H1 (cell line): Measurements from ENCODE around the gene SCMH1. TPM values are rescaled to one million over a fixed set of nuclear protein-coding genes. Genes with fewer than 3 reads are reported as not detected.

Source experiments
- CTCF ChIA-PET: fragments of 300-600 bp; sonication (Branson Sonifier 250); formaldehyde crosslinking; loops from one replicate; lab custom pipeline; 2021; ENCODE audit not compliant: partially characterized antibody; lab: Charles Lee
- POLR2A ChIA-PET: fragments of 300-600 bp; sonication (Branson Sonifier 250); formaldehyde crosslinking; loops from one replicate; lab custom pipeline; 2021; ENCODE audit warnings: inconsistent platforms; ENCODE audit not compliant: partially characterized antibody; lab: Charles Lee
- DNase-seq, 2 experiments: peaks; one replicate each; pipeline versions ENCODE4 v3.0.0 to v3.0.0-alpha.2; 2010 to 2022; ENCODE audit warnings: low spot score in 2 of 2, low read depth in 1 of 2, mixed read lengths in 1 of 2
- FAIRE-seq: peaks from 2 replicates; lab custom pipeline; 2011; peaks lifted over from hg19 to GRCh38; lab: Jason Lieb, UNC
- H2AFZ ChIP-seq: 2 replicates; pipeline ENCODE4 v1.8.1; 2012; ENCODE audit warnings: low read length, inconsistent platforms
- H2AK5ac ChIP-seq: 2 replicates; pipeline ENCODE4 v1.6.1; 2013; ENCODE audit warnings: low read depth, low read length
- H2BK120ac ChIP-seq: replicated peaks from 2 replicates; pipeline ENCODE3; 2013; ENCODE audit warnings: low read depth, low read length, inconsistent platforms
- H2BK12ac ChIP-seq: 2 replicates; pipeline ENCODE4 v1.6.1; 2013; ENCODE audit warnings: low read depth, low read length
- H2BK15ac ChIP-seq: 2 replicates; pipeline ENCODE4 v1.6.1; 2013; ENCODE audit warnings: low read length
- H2BK20ac ChIP-seq: 2 replicates; pipeline ENCODE4 v1.6.1; 2013; ENCODE audit warnings: low read length
- H2BK5ac ChIP-seq: 2 replicates; pipeline ENCODE4 v1.6.1; 2013; ENCODE audit warnings: low read depth, low read length
- H3K14ac ChIP-seq: 2 replicates; pipeline ENCODE4 v1.6.1; 2013; ENCODE audit warnings: inconsistent platforms; ENCODE audit not compliant: insufficient read length
- H3K18ac ChIP-seq: 2 replicates; pipeline ENCODE4 v1.6.1; 2013; ENCODE audit warnings: low read length; ENCODE audit errors: extremely low read depth
- H3K23ac ChIP-seq: 2 replicates; pipeline ENCODE4 v1.6.1; 2013; ENCODE audit warnings: inconsistent platforms; ENCODE audit not compliant: insufficient read length
- H3K23me2 ChIP-seq: 2 replicates; pipeline ENCODE4 v1.6.1; 2013; ENCODE audit warnings: low read depth, low read length
- H3K27ac ChIP-seq: 2 replicates; pipeline ENCODE4 v1.6.1; 2011; ENCODE audit warnings: low read depth, low read length, inconsistent platforms
- H3K27me3 ChIP-seq, 4 experiments: replicated peaks in 1 of 4; 1 replicate in 1 of 4; 2 replicates in 3 of 4; pipeline versions ENCODE4 v1.6.1 to v1.8.1; 2011 to 2013; ENCODE audit warnings: low read length in 3 of 4, mild to moderate bottlenecking in 3 of 4, inconsistent platforms in 2 of 4, mixed read lengths in 2 of 4, moderate library complexity in 1 of 4; ENCODE audit not compliant: control insufficient read depth in 3 of 4, insufficient read depth in 3 of 4; ENCODE audit errors: extremely low read depth in 1 of 4
- H3K36me3 ChIP-seq, 4 experiments: 2 replicates each; pipeline versions ENCODE4 v1.6.1 to v1.8.1; 2011 to 2013; ENCODE audit warnings: mild to moderate bottlenecking in 4 of 4, low read length in 3 of 4, moderate library complexity in 2 of 4, control low read depth in 1 of 4, inconsistent platforms in 1 of 4; ENCODE audit not compliant: insufficient read depth in 4 of 4, control insufficient read depth in 2 of 4
- H3K4ac ChIP-seq: replicated peaks from 2 replicates; pipeline ENCODE3; 2013; ENCODE audit warnings: low read length, low read depth, mixed read lengths, inconsistent platforms; ENCODE audit not compliant: insufficient read length
- H3K4me1 ChIP-seq, 4 experiments: replicated peaks in 1 of 4; 1 replicate in 1 of 4; 2 replicates in 3 of 4; pipeline versions ENCODE4 v1.6.1 to v1.8.1; 2011 to 2013; ENCODE audit warnings: low read length in 3 of 4, inconsistent platforms in 2 of 4, mixed read lengths in 1 of 4; ENCODE audit not compliant: insufficient read depth in 4 of 4, control insufficient read depth in 3 of 4
- H3K4me2 ChIP-seq, 2 experiments: 2 replicates each; pipeline versions ENCODE4 v1.6.1 to v1.8.1; 2011 to 2013; ENCODE audit warnings: low read depth in 2 of 2, low read length in 2 of 2, control low read depth in 1 of 2, inconsistent platforms in 1 of 2, mild to moderate bottlenecking in 1 of 2; ENCODE audit not compliant: insufficient read depth in 1 of 2
- H3K4me3 ChIP-seq, 4 experiments: fragments of 200-600, 300-600 bp in 1 of 4; sonication (generic), shearing (Covaris generic), sonication (Bioruptor Twin) in 1 of 4; 2 replicates each; pipeline versions ENCODE4 v1.5.1 to v1.8.1; 2011 to 2016; ENCODE audit warnings: low read length in 4 of 4, low read depth in 3 of 4, control low read depth in 2 of 4, inconsistent platforms in 2 of 4, mild to moderate bottlenecking in 2 of 4, mixed read lengths in 1 of 4, moderate library complexity in 1 of 4; ENCODE audit not compliant: insufficient read depth in 2 of 4; ENCODE audit errors: extremely low read depth in 1 of 4
- H3K56ac ChIP-seq: replicated peaks from 2 replicates; pipeline ENCODE3; 2013; ENCODE audit warnings: low read depth, mild to moderate bottlenecking, mixed read lengths, low read length, inconsistent platforms; ENCODE audit not compliant: insufficient read length
- H3K79me1 ChIP-seq: 2 replicates; pipeline ENCODE4 v1.6.1; 2013; ENCODE audit warnings: low read depth, low read length, control low read depth
- H3K79me2 ChIP-seq, 2 experiments: 2 replicates each; pipeline versions ENCODE4 v1.6.1 to v1.8.1; 2012 to 2013; ENCODE audit warnings: low read length in 2 of 2, mild to moderate bottlenecking in 2 of 2, inconsistent platforms in 1 of 2; ENCODE audit not compliant: insufficient read depth in 2 of 2, control insufficient read depth in 1 of 2
- H3K9ac ChIP-seq, 4 experiments: replicated peaks in 1 of 4; 1 replicate in 1 of 4; 2 replicates in 3 of 4; pipeline versions ENCODE4 v1.6.1 to v1.8.1; 2011 to 2013; ENCODE audit warnings: low read depth in 3 of 4, low read length in 3 of 4, control low read depth in 2 of 4, mild to moderate bottlenecking in 2 of 4, moderate library complexity in 2 of 4, inconsistent platforms in 1 of 4; ENCODE audit errors: extremely low read depth in 1 of 4
- H3K9me3 ChIP-seq, 2 experiments: 2 replicates each; pipeline versions ENCODE4 v1.6.1 to v1.8.1; 2012 to 2013; ENCODE audit warnings: mild to moderate bottlenecking in 2 of 2, moderate library complexity in 2 of 2, control low read depth in 1 of 2, inconsistent platforms in 1 of 2, low read depth in 1 of 2, low read length in 1 of 2, mixed read lengths in 1 of 2; ENCODE audit not compliant: insufficient read depth in 2 of 2
- H4K20me1 ChIP-seq, 2 experiments: replicated peaks in 1 of 2; 2 replicates each; pipeline versions ENCODE3 to v1.8.1; 2011 to 2013; ENCODE audit warnings: inconsistent platforms in 2 of 2, low read length in 2 of 2, mild to moderate bottlenecking in 1 of 2; ENCODE audit not compliant: insufficient read depth in 2 of 2, control insufficient read depth in 1 of 2
- H4K5ac ChIP-seq: 2 replicates; pipeline ENCODE4 v1.6.1; 2013; ENCODE audit warnings: low read length, low read depth, mixed read lengths, inconsistent platforms; ENCODE audit not compliant: insufficient read length
- H4K8ac ChIP-seq: 2 replicates; pipeline ENCODE4 v1.8.0; 2013; ENCODE audit warnings: mild to moderate bottlenecking, moderate library complexity, low read length, inconsistent platforms; ENCODE audit not compliant: insufficient read depth; ENCODE audit errors: extremely low read depth
- H4K91ac ChIP-seq: replicated peaks from 2 replicates; pipeline ENCODE3; 2013; ENCODE audit warnings: low read length, mixed read lengths, inconsistent platforms; ENCODE audit not compliant: insufficient read length
- CBX8 ChIP-seq: fragments of 300-800, 300-1000 bp; sonication (generic); IDR thresholded peaks from 2 replicates; pipeline ENCODE4 v1.7.1; 2016; ENCODE audit warnings: low read depth, low read length, borderline replicate concordance
- CTBP2 ChIP-seq: IDR thresholded peaks from 2 replicates; pipeline ENCODE4 v1.7.0; 2011; ENCODE audit warnings: borderline replicate concordance, mild to moderate bottlenecking, moderate library complexity, mixed read lengths, low read length; ENCODE audit not compliant: insufficient read depth, insufficient read length
- EGR1 ChIP-seq: IDR thresholded peaks from 2 replicates; pipeline ENCODE4 v1.6.1; 2011; ENCODE audit warnings: low read depth, low read length, borderline replicate concordance
- HDAC2 ChIP-seq, 2 experiments: fragments of 300-600 bp in 1 of 2; sonication (generic) in 1 of 2; IDR thresholded peaks; 2 replicates each; pipeline ENCODE4 v1.6.1; 2011 to 2012; ENCODE audit warnings: low read depth in 2 of 2, low read length in 2 of 2, mild to moderate bottlenecking in 2 of 2, moderate library complexity in 2 of 2, borderline replicate concordance in 1 of 2, inconsistent platforms in 1 of 2
- KDM5A ChIP-seq: fragments of 200-600 bp; IDR thresholded peaks from 2 replicates; pipeline ENCODE4 v1.7.1; 2012; ENCODE audit warnings: mild to moderate bottlenecking, low read length, inconsistent platforms, mixed read lengths
- POU5F1 ChIP-seq: IDR thresholded peaks from 2 replicates; pipeline ENCODE4 v1.6.1; 2011; ENCODE audit warnings: low read depth, mild to moderate bottlenecking, low read length, moderate library complexity
- RBBP5 ChIP-seq: IDR thresholded peaks from 2 replicates; pipeline ENCODE4 v1.7.1; 2012; ENCODE audit warnings: low read depth, mild to moderate bottlenecking, inconsistent platforms, low read length, moderate library complexity, borderline replicate concordance
- ZNF274 ChIP-seq: IDR thresholded peaks from 2 replicates; pipeline ENCODE4 v1.7.0; 2012; ENCODE audit warnings: low read length, borderline replicate concordance; ENCODE audit errors: extremely low read depth
- WGBS, 2 experiments: shearing (Covaris generic) in 1 of 2; methylation state at CpG; one replicate each; pipeline versions ENCODE4 v1.1.6 to v1.1.7; 2013 to 2015; ENCODE audit warnings: low lambda C conversion rate in 2 of 2, mixed read lengths in 2 of 2, inconsistent platforms in 1 of 2, low coverage in 1 of 2, missing lambda C conversion rate in 1 of 2; ENCODE audit not compliant: insufficient replicate concordance in 2 of 2, insufficient coverage in 1 of 2, insufficient read length in 1 of 2; ENCODE audit errors: extremely low coverage in 1 of 2, missing lambda C conversion rate in 1 of 2; 5-methylcytosine and 5-hydroxymethylcytosine counted together
- polyA plus RNA-seq, 7 experiments: library from polyadenylated mRNA; depleted of rRNA in 3 of 7; stranded (reverse) in 5 of 7; unstranded in 2 of 7; fragments of >200 nt in 5 of 7; fragments of 200-250 nt in 2 of 7; gene quantifications; 1 replicate in 5 of 7; 2 replicates in 1 of 7; 4 replicates in 1 of 7; pipeline versions ENCODE4 v1.2.1 to v1.2.3, GENCODE V29; 2011 to 2013; ENCODE audit warnings: missing spikeins in 2 of 7, mixed read lengths in 2 of 7
- total RNA-seq: library from RNA; stranded (reverse); fragmentation: NEBNext Ultra II Directional; extraction: Animal tissue kit (Norgen Biotek cat#: 25700); gene quantifications from 2 replicates; pipeline ENCODE4 v1.2.1, GENCODE V29; 2021
- TF ChIP-seq, protein P1 (sequence below), 3 experiments: IDR thresholded peaks; 1 replicate in 2 of 3; 2 replicates in 1 of 3; pipeline versions ENCODE4 v1.5.1 to v1.6.1; 2011; ENCODE audit warnings: low read length in 3 of 3, mild to moderate bottlenecking in 3 of 3, inconsistent platforms in 2 of 3, low read depth in 1 of 3, moderate library complexity in 1 of 3; ENCODE audit not compliant: insufficient read depth in 1 of 3; ENCODE audit errors: control extremely low read depth in 1 of 3

SCMH1 gene
- total and polyA plus RNA-seq, 2 of the 8 experiments (the other 6 are each of a cell fraction or from before 2014, with no cell fraction given), result 16.6 to 30.7 TPM

DNA sequence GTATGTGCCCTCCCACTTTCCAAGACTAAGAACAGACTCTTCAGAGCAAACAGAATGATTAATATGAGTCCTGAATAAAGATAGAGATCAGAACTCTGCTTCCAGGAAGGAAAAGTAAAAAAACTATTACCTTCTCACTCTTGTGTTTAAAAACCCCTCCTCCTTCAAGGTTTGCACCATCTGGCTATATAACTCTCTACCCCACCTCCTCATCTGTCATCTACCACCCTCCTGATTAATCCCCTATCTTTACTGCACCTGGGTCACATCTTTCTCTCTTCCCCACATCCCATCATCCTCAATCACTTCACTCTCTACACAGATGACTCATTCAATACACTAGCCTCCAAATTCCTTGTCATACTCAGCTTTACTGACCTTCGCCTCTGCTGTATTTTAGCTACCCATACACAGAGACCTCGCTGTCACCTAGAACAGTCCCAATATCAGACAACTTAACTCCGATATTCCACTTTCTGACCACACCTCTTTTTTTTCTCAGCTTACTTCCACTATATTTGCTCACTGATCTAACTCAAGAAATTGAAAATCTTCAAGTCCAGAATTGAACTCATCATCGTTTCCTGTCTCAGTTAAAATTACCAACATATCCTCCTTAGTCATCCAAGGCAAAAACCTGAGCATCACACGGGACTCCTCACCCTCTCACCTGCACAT is 3.7 kb downstream of the SCMH1 start:
- no peak overlapping the region for H2BK12ac ChIP-seq
- H3K23me2 ChIP-seq, result peaks cover 7% of the 10 kb centered on the region; the same call in 1 of the 2 replicates
- no peak overlapping the region for H2AFZ ChIP-seq
- ChIA-PET CTCF (interaction anchor here (0.8 kb wide), 1 partner anchor 39 kb away, joined by 3 read pairs; no protein-coding TSS in a partner anchor), POLR2A (no interaction called here)
- H3K9me3 ChIP-seq, result no peaks in the 10 kb centered on the region
- no peaks in the 10 kb centered on the region for H3K36me3 ChIP-seq
- H4K20me1 ChIP-seq, result no peaks in the 10 kb centered on the region
- H4K5ac ChIP-seq, result no peak overlapping the region
- H2BK15ac ChIP-seq, result no peak overlapping the region
- H2AK5ac ChIP-seq, result no peak overlapping the region
- H3K27ac ChIP-seq, result no peak overlapping the region
- no peaks in the 10 kb centered on the region for H3K79me1 ChIP-seq
- no peak overlapping the region for H3K4me2 ChIP-seq
- H3K27me3 ChIP-seq, result peaks cover 0 to 5% (median under 1%) of the 10 kb centered on the region in 4 experiments; a peak in 4 of 7 replicates
- H4K8ac ChIP-seq, result no peak overlapping the region
- FAIRE-seq (no peak), DNase-seq (no peak)
- 83% methylated on average over 5 of the region's 5 CpGs; no CpG with 5 or more reads in 1 of the 2 experiments for WGBS, 2 experiments
- H3K9ac ChIP-seq, result no peak overlapping the region
- no peak overlapping the region for H3K4me3 ChIP-seq
- H4K91ac ChIP-seq, result no peak overlapping the region
- H2BK5ac ChIP-seq, result no peak overlapping the region
- no peak overlapping the region for H3K14ac ChIP-seq
- H3K79me2 ChIP-seq, result peaks cover 0 to 14% of the 10 kb centered on the region in 2 experiments; a peak in 1 of 4 replicates
- no peak overlapping the region for H2BK20ac ChIP-seq
- no peak overlapping the region for H3K56ac ChIP-seq
- H3K18ac ChIP-seq, result no peak overlapping the region
- H3K4ac ChIP-seq, result no peak overlapping the region
- H3K4me1 ChIP-seq, result peaks cover 0 to 9% (median 5%) of the 10 kb centered on the region in 4 experiments; a peak in 5 of 7 replicates
- no peak overlapping the region for H2BK120ac ChIP-seq
- H3K23ac ChIP-seq, result no peak overlapping the region
- TF ChIP-seq EGR1, result no peak
- TF ChIP-seq ZNF274, result no peak
- no peak for TF ChIP-seq HDAC2 (IDR thresholded peaks at IDR 0.05; ENCODE audit: borderline replicate concordance in 1 of 2, low read depth in 2 of 2, low read length in 2 of 2)
- TF ChIP-seq CBX8, result no peak
- no peak for TF ChIP-seq RBBP5
- TF ChIP-seq KDM5A, result no peak
- TF ChIP-seq, protein P1, sequence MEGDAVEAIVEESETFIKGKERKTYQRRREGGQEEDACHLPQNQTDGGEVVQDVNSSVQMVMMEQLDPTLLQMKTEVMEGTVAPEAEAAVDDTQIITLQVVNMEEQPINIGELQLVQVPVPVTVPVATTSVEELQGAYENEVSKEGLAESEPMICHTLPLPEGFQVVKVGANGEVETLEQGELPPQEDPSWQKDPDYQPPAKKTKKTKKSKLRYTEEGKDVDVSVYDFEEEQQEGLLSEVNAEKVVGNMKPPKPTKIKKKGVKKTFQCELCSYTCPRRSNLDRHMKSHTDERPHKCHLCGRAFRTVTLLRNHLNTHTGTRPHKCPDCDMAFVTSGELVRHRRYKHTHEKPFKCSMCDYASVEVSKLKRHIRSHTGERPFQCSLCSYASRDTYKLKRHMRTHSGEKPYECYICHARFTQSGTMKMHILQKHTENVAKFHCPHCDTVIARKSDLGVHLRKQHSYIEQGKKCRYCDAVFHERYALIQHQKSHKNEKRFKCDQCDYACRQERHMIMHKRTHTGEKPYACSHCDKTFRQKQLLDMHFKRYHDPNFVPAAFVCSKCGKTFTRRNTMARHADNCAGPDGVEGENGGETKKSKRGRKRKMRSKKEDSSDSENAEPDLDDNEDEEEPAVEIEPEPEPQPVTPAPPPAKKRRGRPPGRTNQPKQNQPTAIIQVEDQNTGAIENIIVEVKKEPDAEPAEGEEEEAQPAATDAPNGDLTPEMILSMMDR (IDR thresholded peaks at IDR 0.05; ENCODE audit: control extremely low read depth in 1 of 3, insufficient read depth in 1 of 3, low read depth in 1 of 3, low read length in 3 of 3), result no peak
- TF ChIP-seq CTBP2, result no peak
- no peak for TF ChIP-seq POU5F1
